Stomach smooth muscle (tissue), 2 donors: ENCODE results near the gene SYTL5.

Source experiments
- H3K27ac ChIP-seq: one replicate; pipeline ENCODE4 v1.7.0; 2013; ENCODE audit warnings: mild to moderate bottlenecking, low read length, inconsistent platforms
- H3K27me3 ChIP-seq, 2 donors: one replicate each; pipeline ENCODE4 v1.7.0; 2013; ENCODE audit warnings: low read length in 2 of 2; ENCODE audit not compliant: insufficient read depth in 2 of 2, control insufficient read depth in 1 of 2
- H3K36me3 ChIP-seq, 2 donors: one replicate each; pipeline ENCODE4 v1.7.0; 2013; ENCODE audit warnings: low read length in 2 of 2; ENCODE audit not compliant: control insufficient read depth in 2 of 2, insufficient read depth in 2 of 2
- H3K4me1 ChIP-seq: one replicate; pipeline ENCODE4 v1.7.0; 2013; ENCODE audit warnings: low read length; ENCODE audit not compliant: control insufficient read depth, insufficient read depth
- H3K4me3 ChIP-seq, 2 donors: one replicate each; pipeline ENCODE4 v1.7.0; 2013; ENCODE audit warnings: low read length in 2 of 2
- H3K9ac ChIP-seq, 2 donors: one replicate each; pipeline ENCODE4 v1.7.0; 2013; ENCODE audit warnings: low read length in 2 of 2, mild to moderate bottlenecking in 1 of 2
- H3K9me3 ChIP-seq, 2 donors: one replicate each; pipeline ENCODE4 v1.7.0; 2013; ENCODE audit warnings: low read length in 2 of 2; ENCODE audit not compliant: control insufficient read depth in 2 of 2
- donor health status: healthy.
- donor health status: Pancreatic carcinoma.

SYTL5 gene

DNA sequence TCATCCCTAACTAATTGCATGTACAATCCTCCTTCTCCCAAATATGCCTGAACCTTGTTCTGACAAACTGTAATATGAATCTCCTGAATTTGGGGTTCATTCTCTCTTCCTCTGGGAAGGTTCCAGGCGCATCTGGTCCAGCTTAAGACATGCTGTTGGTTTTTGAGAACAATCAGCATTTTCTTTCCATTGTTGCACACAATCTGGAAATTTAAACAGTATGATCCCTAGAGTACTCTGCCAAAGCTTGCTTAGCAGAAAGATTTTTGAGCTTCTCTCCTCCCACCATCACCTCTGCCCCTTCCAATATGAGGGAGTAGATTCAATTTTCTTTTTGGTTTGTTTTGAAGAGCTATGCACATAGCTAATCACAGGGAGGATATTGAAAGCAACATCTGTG lies 164.2 kb downstream of the SYTL5 start:
- no peak overlapping the region for H3K4me3 ChIP-seq
- no peaks in the 10 kb centered on the region for H3K36me3 ChIP-seq
- no peaks in the 10 kb centered on the region for H3K9me3 ChIP-seq
- H3K9ac ChIP-seq, result no peak overlapping the region
- no peak overlapping the region for H3K27ac ChIP-seq
- peaks cover 0 to 6% of the 10 kb centered on the region in 2 donors for H3K27me3 ChIP-seq
- no peaks in the 10 kb centered on the region for H3K4me1 ChIP-seq

DNA sequence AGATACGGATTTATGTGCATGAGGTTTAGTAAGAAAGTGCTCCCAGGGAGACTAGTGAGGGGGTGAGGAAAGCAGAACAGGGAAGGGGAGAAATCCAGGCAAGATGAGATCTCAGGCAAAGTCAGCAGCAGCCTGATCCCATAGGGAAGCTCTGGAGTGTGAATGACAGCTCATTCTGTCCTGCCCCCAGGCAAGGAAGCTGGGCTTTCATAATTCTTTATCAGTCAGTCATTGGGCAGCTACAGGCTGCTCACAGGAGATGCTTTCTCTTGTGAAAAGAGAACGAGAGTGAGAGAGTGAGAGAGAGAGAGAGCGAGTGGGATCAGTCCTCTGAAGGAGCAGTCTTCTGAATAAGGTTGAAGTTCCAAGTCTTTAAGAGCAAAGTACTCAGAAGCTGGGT lies 166.2 kb downstream of the SYTL5 start:
- Histone ChIP-seq H3K27ac (no peak overlapping the region), H3K4me1 (no peaks in the 10 kb centered on the region), H3K9me3 (no peaks in the 10 kb centered on the region), H3K9ac (no peak overlapping the region), H3K36me3 (no peaks in the 10 kb centered on the region), H3K27me3 (peaks cover 0 to 6% of the 10 kb centered on the region in 2 donors), H3K4me3 (no peak overlapping the region)

DNA sequence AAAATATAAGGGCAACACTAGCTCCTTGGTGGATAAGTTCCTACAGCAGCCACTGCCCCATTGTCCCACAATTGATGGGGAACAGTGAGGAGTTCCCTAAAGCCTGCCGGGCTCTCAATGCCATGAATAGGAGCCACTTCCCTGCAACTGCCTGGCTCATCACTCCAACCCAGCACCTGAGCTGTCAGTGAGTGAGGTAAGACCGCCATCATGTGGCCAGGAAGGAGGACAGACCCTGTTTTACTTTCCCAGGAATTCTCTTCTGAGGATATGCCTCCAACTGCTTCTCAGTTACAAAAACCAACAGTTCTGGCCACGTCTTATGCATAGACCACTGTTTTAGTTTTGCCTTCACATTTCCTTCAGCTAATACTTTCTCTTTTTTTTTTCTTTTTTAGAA lies 168.8 kb downstream of the SYTL5 start:
- Histone ChIP-seq H3K4me1 (no peaks in the 10 kb centered on the region), H3K9me3 (no peaks in the 10 kb centered on the region), H3K9ac (no peak overlapping the region), H3K4me3 (no peak overlapping the region), H3K27me3 (peaks cover 0 to 8% of the 10 kb centered on the region in 2 donors), H3K36me3 (no peaks in the 10 kb centered on the region), H3K27ac (no peak overlapping the region)

DNA sequence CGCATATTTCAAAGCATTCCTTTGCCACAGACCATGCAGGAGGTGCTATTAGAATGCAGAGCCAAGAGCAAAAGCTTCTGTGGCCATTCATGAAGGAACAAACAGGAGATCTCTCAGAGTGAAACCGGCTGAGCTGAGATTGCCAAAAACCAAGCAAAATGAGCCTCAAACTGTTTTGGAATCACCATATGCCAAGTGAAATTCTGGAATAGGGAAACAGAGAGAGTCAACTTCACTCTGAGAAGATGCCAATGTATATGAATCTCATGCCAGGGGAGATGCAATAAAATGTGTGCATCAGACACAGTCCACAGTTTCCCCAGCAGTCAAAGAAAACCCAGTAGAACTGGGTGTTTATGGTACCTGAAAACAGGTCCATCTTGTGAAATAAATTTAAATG lies 172.0 kb downstream of the SYTL5 start:
- Histone ChIP-seq H3K9me3 (no peaks in the 10 kb centered on the region), H3K4me1 (no peaks in the 10 kb centered on the region), H3K9ac (no peak overlapping the region), H3K27ac (no peak overlapping the region), H3K4me3 (no peak overlapping the region), H3K27me3 (peaks cover 0 to 9% of the 10 kb centered on the region in 2 donors), H3K36me3 (no peaks in the 10 kb centered on the region)
